NT2/D1 (cell line): ENCODE results near the gene SIRPD.

Experiments
- SUZ12 ChIP-seq: IDR thresholded peaks from 2 replicates; pipeline ENCODE4 v1.6.1; 2011; ENCODE audit not compliant: insufficient read length, insufficient read depth; ENCODE audit errors: extremely low read depth
- ZNF274 ChIP-seq: IDR thresholded peaks from 2 replicates; pipeline ENCODE4 v1.6.1; 2011; ENCODE audit warnings: mild to moderate bottlenecking, low read depth, low read length

- TF ChIP-seq SUZ12 = no peak
- no peak for TF ChIP-seq ZNF274
Observed at GRCh38 chr20:1566701-1567100, 9.2 kb upstream of the SIRPD start.
